NCI-H2081 treated with DMSO at 0.1 percent for 48 hours (cell line): ENCODE results near the gene MAF.

ENCODE experiments used
- DNase-seq: peaks from one replicate; lab custom pipeline; 2025; lab: John Stamatoyannopoulos, UW

MAF gene

DNA sequence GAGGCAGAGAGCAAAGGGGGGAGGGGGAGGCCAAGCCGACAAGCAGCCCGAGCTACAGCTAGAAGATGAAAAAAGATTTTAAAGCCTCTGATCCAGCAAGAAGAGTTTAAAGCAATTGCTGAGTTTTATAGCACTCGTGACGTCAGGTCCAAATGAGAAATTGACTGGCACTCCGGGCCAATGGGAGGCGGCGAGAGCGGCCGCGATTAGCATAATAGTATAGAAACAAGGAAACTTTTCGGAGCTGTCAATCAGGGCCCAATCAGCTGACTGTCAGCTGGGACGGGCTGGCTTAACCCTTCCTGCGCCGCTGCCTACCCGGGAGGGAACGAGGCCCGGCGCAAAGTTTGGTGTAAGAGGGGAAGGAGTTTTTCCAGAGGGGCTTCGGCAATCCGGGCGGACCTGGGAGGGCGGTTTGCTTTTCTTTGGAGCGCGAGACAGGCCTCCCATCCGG lies at the start of gene MAF:
Gene MAF (minus strand): TSS at position 100 of the 454 bp plus-strand sequence. CDS start 835 bp downstream, outside the sequence.
- peak; percentile 46 for DNase-seq

DNA sequence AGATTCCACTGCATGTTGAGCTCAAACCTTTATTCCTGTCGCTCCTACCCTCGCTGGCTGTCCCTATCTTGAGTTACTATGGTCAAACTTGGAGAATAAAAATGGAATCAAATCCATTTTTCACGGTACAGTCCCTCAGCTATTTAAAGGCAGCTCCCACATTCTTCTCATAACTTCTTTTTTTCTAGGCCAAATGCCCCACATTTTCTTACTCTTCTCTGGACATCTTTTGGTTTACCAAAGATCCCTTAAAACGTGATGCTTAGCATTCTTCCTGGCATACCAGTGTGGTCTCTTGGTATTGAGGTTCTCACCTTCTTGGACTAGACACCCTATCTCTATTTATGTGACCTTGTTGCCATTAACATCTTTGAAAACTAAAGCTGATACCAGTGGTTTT lies 48.3 kb upstream of the MAF start:
- DNase-seq = no peak

DNA sequence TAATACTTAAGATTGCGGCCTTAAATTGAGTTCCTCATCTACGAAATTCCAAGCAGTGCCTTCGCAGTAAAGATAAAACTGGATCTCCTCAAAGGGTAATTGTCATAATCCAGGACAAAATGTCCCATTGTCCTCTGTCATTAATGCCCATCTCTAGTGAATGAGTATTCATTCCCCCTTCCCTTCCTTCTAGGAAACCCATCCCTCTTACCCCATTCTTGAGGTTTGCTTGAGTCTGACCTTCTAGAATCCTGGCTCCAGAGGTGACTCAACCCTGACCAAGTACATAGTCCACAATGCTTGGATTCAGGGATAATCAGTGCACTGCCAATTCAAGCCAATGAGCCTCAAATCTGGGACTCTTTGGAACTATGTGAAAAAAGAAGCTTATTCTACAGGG lies 47.0 kb upstream of the MAF start:
- no peak for DNase-seq

GRCh38 chr16:79645701-79646100 lies 45.2 kb upstream of the MAF start:
- DNase-seq = no peak

DNA sequence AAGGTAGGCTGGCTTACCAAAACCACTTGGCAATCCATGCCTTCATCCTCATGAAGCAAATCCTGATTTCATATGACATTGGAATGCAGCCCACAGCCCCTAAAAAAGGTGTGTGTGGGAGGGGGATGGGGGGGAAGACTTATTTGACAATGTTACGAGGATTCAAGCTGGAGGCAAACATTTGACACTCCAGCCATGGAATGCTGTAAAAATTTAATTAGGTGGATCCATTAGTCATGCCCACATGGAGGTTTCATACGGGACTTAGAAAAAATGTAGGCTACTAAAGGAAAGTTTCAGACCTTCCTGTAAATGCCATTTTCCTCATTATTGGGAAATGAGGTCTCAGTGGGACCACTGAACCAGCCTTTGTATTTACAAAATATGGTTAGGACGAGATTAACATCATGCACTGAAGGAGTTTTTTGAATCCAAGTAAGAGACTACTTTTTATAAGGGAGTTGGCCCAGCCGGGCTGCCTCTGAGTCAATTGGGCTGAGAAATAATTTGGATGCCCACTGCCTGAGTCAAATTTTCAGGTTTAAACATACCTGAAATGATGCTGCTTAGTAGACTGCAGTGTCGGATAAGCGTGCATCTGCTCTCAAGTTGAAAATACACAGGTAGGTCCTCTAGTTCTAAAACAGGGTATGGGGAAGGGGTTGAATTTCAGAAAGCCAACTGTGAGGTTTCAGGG lies 44.6 kb upstream of the MAF start:
- no peak for DNase-seq

DNA sequence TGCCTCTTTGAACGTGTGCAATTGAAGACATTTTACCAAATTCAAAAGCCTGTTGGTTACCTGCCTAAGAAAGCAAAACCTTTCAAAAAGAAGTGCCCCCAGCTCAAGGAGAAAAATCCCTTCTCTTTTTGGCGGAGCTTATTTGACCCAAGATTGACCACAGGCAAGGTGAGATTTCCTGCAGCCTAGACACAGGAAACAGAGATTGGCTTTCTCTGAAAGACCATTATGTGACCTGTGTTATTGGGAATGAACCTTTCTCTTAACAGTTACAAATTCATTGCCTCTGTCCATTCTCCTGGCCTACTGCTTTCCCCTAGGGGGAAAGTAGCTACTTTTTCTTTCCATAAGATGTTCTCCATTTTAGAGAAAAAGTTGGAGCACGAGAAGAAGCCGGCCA lies 42.1 kb upstream of the MAF start:
- DNase-seq = no peak

- DNase-seq = no peak
Observed at GRCh38 chr16:79640513-79641360, 40.2 kb upstream of the MAF start.

- no peak for DNase-seq
Observed at GRCh38 chr16:79639576-79640311, 39.2 kb upstream of the MAF start.

- DNase-seq = no peak
Observed at GRCh38 chr16:79638386-79638785, 37.8 kb upstream of the MAF start.

- DNase-seq = no peak
Observed at GRCh38 chr16:79635488-79635887, 35.0 kb upstream of the MAF start.

DNA sequence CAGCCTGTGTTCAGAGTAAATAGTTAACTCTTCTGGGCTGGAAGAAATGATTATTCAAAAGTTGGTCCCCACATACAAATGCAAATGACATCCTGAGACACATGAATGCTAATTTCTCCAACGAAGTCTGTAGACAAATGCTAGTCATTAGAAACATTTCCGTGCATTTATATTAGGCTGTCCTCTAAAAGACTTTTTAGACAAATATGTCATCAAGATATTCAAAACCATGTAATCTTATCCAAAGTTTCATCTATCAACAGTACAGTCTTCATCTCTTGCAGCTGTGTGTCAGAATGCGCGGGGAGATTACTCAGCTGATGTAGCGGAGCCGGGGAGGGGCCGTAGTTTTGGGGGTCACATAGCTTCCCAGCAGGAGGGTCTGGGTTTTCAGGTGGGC lies 33.8 kb upstream of the MAF start:
- DNase-seq = no peak

DNA sequence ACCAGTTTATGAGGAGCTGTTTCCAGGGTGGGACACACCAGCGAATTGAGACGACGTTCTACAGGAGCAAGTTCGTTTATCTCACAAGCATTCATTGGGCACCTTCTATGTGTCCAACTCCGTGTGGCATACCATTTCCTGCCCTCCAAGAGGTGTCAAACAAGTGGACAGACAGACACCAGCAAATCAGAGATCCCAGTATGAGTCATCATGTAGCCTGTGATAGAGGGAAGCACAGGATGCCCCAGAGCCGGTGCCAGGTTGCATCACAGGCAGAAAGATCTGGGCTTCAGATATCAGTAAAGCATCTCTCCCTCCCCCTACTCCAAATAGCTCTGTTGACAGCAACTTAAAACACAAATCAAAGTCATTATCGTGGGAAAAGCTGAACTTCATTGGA lies 31.8 kb upstream of the MAF start:
- no peak for DNase-seq

- DNase-seq = no peak
Observed at GRCh38 chr16:79628988-79629387, 28.5 kb upstream of the MAF start.

GRCh38 chr16:79628501-79628975 lies 28.0 kb upstream of the MAF start:
- no peak for DNase-seq

GRCh38 chr16:79627092-79627491 lies 26.6 kb upstream of the MAF start:
- DNase-seq = no peak

- no peak for DNase-seq
Observed at GRCh38 chr16:79625738-79626137, 25.2 kb upstream of the MAF start.

DNA sequence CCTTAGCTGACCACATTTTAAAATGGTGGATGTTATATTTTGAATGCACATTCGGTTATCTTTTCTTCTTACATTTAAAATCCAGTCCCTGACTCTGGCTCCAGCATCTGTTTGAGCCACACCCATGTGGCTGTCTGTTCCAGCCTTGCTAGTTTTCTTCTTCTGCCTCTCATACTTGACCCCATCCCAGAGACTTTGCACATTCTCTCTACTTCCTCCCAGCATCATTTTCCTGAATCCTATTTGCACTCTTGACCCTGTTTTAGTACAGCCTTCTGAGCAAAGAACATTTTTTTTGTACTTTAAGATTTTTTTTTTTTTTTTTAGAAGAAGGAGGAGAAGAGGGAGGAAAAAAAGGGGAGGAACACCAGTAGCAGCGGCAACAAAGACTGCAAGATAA lies 23.3 kb upstream of the MAF start:
- no peak for DNase-seq

DNA sequence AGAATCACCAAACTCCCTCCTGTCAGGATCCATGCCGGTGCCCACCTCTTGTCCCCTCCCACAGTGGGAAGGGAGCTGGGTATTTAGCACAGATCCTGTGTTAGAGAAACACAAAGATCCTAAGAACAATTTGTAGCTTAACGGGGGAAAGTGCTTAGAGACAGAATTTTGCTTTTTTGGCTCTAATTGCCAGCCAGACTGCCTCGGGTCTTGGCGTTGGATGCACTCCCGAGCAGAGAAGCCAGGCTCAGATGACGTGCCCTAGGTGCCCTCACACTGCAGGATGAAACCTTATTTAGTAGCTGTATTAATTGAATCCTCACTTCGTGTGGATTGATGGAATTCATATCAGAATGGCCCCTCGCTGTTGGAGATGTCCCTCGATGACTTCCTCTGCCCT lies 22.5 kb upstream of the MAF start:
- DNase-seq = no peak

DNA sequence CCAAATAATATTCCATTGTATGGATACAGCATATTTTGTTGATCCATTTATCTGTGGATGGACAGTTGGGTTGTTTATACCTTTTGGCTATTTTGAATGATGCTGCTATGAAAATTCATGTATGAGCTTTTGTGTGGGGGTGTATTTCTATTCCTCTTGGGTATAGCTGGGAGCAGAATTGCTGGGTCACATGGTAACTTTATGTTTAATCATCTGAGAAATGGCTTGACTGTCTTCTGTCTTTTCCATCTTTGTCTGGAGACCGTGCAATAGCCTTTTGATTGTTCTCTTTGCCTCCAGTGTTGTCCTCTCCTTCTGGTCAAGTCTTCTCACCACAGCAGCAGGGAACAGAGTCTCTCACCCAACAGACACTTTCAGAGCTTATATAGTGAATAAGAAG lies 20.5 kb upstream of the MAF start:
- DNase-seq = no peak

DNA sequence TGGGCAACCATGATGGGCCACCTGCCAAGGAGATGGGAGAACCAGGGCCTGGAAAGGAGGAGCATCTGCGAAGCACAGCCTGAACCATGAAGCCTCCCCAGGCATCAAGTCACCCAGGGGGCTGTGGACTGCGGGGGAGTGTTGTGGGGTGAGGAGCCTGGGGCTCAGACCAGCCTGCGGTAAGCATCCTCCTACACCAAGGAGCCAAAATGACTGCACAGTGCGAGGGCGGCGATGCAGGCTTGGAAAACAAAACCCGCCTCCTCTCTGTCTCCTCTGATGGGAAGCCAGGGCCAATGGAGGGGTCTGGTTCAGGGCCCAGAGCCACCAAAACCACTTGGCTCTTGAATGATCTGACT lies 18.1 kb upstream of the MAF start:
- DNase-seq = no peak

DNA sequence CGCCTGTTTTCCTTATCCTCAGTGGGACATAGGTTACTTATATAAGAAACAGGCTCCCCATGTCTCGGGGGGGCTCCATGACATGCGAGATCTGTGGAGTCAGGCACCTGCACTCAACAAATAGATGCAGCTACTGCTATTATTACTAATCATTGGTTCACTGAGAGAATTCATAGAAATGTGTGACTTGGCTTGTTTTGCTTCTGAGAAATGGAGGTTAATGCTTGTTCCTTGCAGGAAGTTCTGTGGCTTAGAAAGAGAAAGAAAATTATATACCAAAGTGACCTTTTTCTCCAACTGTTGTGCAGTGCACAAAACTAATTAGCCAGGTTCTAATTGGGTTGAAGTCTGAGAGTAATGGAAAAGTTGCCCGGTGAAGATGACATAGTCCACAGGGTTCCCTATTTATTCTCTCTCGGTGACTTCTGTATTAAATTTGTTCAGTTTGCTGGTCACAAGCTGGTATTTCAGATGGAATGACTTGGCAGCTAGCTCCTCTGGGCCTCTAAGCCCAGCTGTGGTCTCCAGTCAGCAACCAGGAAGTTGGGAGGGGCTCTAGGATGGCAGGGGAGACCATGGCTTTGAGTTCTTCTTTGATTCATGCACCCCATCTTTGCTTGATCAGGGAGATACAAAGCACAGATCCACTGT lies 17.6 kb upstream of the MAF start:
- DNase-seq = no peak

- no peak for DNase-seq
Observed at GRCh38 chr16:79613009-79613408, 12.5 kb upstream of the MAF start.
